Ovary (tissue), 9 donors: Measurements from ENCODE around the gene LHX3. TPM values are rescaled to one million over a fixed set of nuclear protein-coding genes. Genes with fewer than 3 reads are reported as not detected.

Experiments used
- DNase-seq, 5 donors: peaks; one replicate each; pipeline ENCODE4 v3.0.0-alpha.2; 2019 to 2020
- H3K27ac ChIP-seq, 2 donors: fragments of 200-600 bp; one replicate each; pipeline versions ENCODE4 v1.5.1 to v1.8.0; 2019 to 2022
- H3K27me3 ChIP-seq: fragments of 200-600 bp; one replicate; pipeline ENCODE4 v1.8.0; 2022
- H3K36me3 ChIP-seq: fragments of 200-600 bp; sonication (generic); one replicate; pipeline ENCODE4 v1.5.1; 2019
- H3K4me1 ChIP-seq: one replicate; pipeline ENCODE4 v1.8.1; 2013; ENCODE audit warnings: mild to moderate bottlenecking, moderate library complexity; ENCODE audit not compliant: insufficient read depth
- H3K4me3 ChIP-seq: fragments of 200-600 bp; sonication (generic); one replicate; pipeline ENCODE4 v1.5.1; 2017
- H3K9me3 ChIP-seq, 2 donors: fragments of 200-600 bp in 1 of 2; sonication (generic) in 1 of 2; one replicate each; pipeline versions ENCODE4 v1.5.1 to v1.8.1; 2013 to 2019; ENCODE audit warnings: mild to moderate bottlenecking in 1 of 2, moderate library complexity in 1 of 2
- CTCF ChIP-seq, 3 donors: fragments of 450-650 bp in 2 of 3; fragments of 200-600 bp in 1 of 3; IDR thresholded peaks; one replicate each; pipeline versions ENCODE4 v1.5.1 to v1.8.0; 2016 to 2022; ENCODE audit warnings: antibody characterized with exemption in 3 of 3, mild to moderate bottlenecking in 1 of 3
- EP300 ChIP-seq: sonication (generic); formaldehyde crosslinking; IDR thresholded peaks from one replicate; pipeline ENCODE4 v1.6.1; 2017; ENCODE audit warnings: antibody characterized with exemption
- POLR2A ChIP-seq: fragments of 450-650 bp; IDR thresholded peaks from one replicate; pipeline ENCODE4 v1.6.1; 2017; ENCODE audit warnings: antibody characterized with exemption, mild to moderate bottlenecking, moderate library complexity
- WGBS, 3 donors: extraction: QIAGEN DNeasy Blood & Tissue Kit in 1 of 3; methylation state at CpG; one replicate each; pipeline versions ENCODE4 v1.1.5 to v1.1.7; 2013 to 2017; 5-methylcytosine and 5-hydroxymethylcytosine counted together
- intact Hi-C, 4 donors: fragments of 100-400 bp; cut with DNase I; formaldehyde crosslinking; loops; one replicate each; pipeline versions ENCODE4 v1.11.0 to v1.15.1; 2022 to 2023
- polyA plus RNA-seq, 2 donors: library from polyadenylated mRNA; stranded (reverse); fragments of 200-250 nt in 1 of 2; fragments of 350-450 nt in 1 of 2; fragmentation: Illumina TruSeq in 1 of 2; extraction: RNeasy Lipid Tissue Mini Kit (QIAGEN cat#74804) in 1 of 2; gene quantifications; one replicate each; pipeline ENCODE4 v1.2.3, GENCODE V29; 2013 to 2014
- total RNA-seq, 7 donors: library from RNA; depleted of rRNA in 2 of 7; stranded (reverse); fragments of >200 nt in 2 of 7; fragmentation: NEBNext Ultra II Directional in 3 of 7; extraction: Animal tissue kit (Norgen Biotek cat#: 25700) in 3 of 7; gene quantifications; one replicate each; pipeline versions ENCODE4 v1.1.0 to v1.2.4, GENCODE V29; 2016 to 2023
- donor health status: DM: no; HTN: no; CAD: no; lungs with moderate emphysema.
- donor health status: DM: no; HTN: no; CAD: no.
- donor health status: Bipolar disorder and iron deficiency.
- donor health status: DM: yes; HTN: yes; CAD: no.
- donor health status: DM: no; HTN: no; CAD: no.
- donor health status: DM: yes; HTN: yes; CAD: no.

LHX3 gene
- total and polyA plus RNA-seq, 9 donors = not detected

GRCh38 chr9:136235709-136236455 is 31.0 kb upstream of the LHX3 start:
- intact Hi-C loops = no loop called here
- no peak for TF ChIP-seq EP300
- TF ChIP-seq CTCF (IDR thresholded peaks at IDR 0.05) = no peak
- TF ChIP-seq POLR2A = no peak
- no peaks in the 10 kb centered on the region for H3K9me3 ChIP-seq
- H3K27ac ChIP-seq = no peak overlapping the region
- H3K36me3 ChIP-seq = no peaks in the 10 kb centered on the region
- DNase-seq = no peak
- H3K4me3 ChIP-seq = no peak overlapping the region
- no peaks in the 10 kb centered on the region for H3K27me3 ChIP-seq
- peaks cover 2% of the 10 kb centered on the region for H3K4me1 ChIP-seq
- WGBS, 3 donors = 88 to 90% (median 89%) methylated on average over 27 of the region's 27 CpGs

GRCh38 chr9:136235171-136235570 is 30.2 kb upstream of the LHX3 start:
- no peak for DNase-seq
- TF ChIP-seq EP300 = no peak
- no peak for TF ChIP-seq CTCF (IDR thresholded peaks at IDR 0.05)
- no peak for TF ChIP-seq POLR2A
- H3K9me3 ChIP-seq = no peaks in the 10 kb centered on the region
- H3K27me3 ChIP-seq = no peaks in the 10 kb centered on the region
- H3K4me3 ChIP-seq = no peak overlapping the region
- H3K4me1 ChIP-seq = peaks cover 2% of the 10 kb centered on the region
- H3K36me3 ChIP-seq = no peaks in the 10 kb centered on the region
- WGBS, 3 donors = 91 to 95% (median 92%) methylated on average over 17 of the region's 17 CpGs
- H3K27ac ChIP-seq = no peak overlapping the region
- intact Hi-C loops = no loop called here

GRCh38 chr9:136234597-136234996 is 29.7 kb upstream of the LHX3 start:
- Histone ChIP-seq H3K27ac (no peak overlapping the region), H3K9me3 (no peaks in the 10 kb centered on the region), H3K4me3 (no peak overlapping the region), H3K27me3 (no peaks in the 10 kb centered on the region), H3K4me1 (peaks cover 4% of the 10 kb centered on the region), H3K36me3 (no peaks in the 10 kb centered on the region)
- 90 to 94% (median 93%) methylated on average over 21 of the region's 21 CpGs for WGBS, 3 donors
- intact Hi-C loops = no loop called here
- TF ChIP-seq CTCF (IDR thresholded peaks at IDR 0.05) (no peak), EP300 (no peak), POLR2A (no peak)
- no peak for DNase-seq

GRCh38 chr9:136233868-136234267 is 28.9 kb upstream of the LHX3 start:
- 89 to 90% (median 90%) methylated on average over 14 of the region's 14 CpGs for WGBS, 3 donors
- Histone ChIP-seq H3K36me3 (no peaks in the 10 kb centered on the region), H3K9me3 (no peaks in the 10 kb centered on the region), H3K4me3 (no peak overlapping the region), H3K27ac (no peak overlapping the region), H3K4me1 (peaks cover 3% of the 10 kb centered on the region), H3K27me3 (no peaks in the 10 kb centered on the region)
- DNase-seq = no peak
- intact Hi-C loops = no loop called here
- TF ChIP-seq EP300 (no peak), POLR2A (no peak), CTCF (IDR thresholded peaks at IDR 0.05) (no peak)
